A673 (cell line): ENCODE measurements around the gene ZBED3. TPM values are rescaled to one million over a fixed set of nuclear protein-coding genes. Genes with fewer than 3 reads are reported as not detected.
A peak's percentile ranks its signal among the peaks of the same experiment; 100 is the strongest.

ENCODE experiments used
- Bru-seq: library from RNA; stranded (reverse); fragments of 400-500 nt; gene quantifications from one replicate; lab custom pipeline; 2021; lab: Mats Ljungman, UMichigan
- BruChase-seq, 2 experiments: library from RNA; stranded (reverse); fragments of 400-500 nt; gene quantifications; one replicate each; lab custom pipeline; 2021; lab: Mats Ljungman, UMichigan
- BruUV-seq: library from RNA; stranded (reverse); fragments of 400-500 nt; replicated peaks from 2 replicates; lab custom pipeline; 2021; lab: Mats Ljungman, UMichigan
- CTCF ChIA-PET: fragments of 300-600 bp; sonication (Branson Sonifier 250); formaldehyde crosslinking; loops from one replicate; lab custom pipeline; 2022; ENCODE audit warnings: antibody characterized with exemption; lab: Charles Lee
- POLR2A ChIA-PET: fragments of 300-600 bp; sonication (Branson Sonifier 250); formaldehyde crosslinking; loops from one replicate; lab custom pipeline; 2022; ENCODE audit warnings: antibody characterized with exemption; ENCODE audit not compliant: low non-redundant PET; lab: Charles Lee
- DNase-seq: peaks from one replicate; pipeline ENCODE4 v3.0.0-alpha.2; 2015; ENCODE audit warnings: low spot score
- H3K27ac ChIP-seq: fragments of 200-600 bp; sonication (generic); 2 replicates; pipeline ENCODE4 v1.5.1; 2016; ENCODE audit warnings: mixed run types, low read depth, mild to moderate bottlenecking, mixed read lengths, antibody characterized with exemption, low read length; ENCODE audit not compliant: poor library complexity, severe bottlenecking
- H3K27me3 ChIP-seq: fragments of 200-600 bp; sonication (generic); replicated peaks from 2 replicates; pipeline ENCODE4 v1.6.1; 2017; ENCODE audit warnings: mixed run types, low read depth, mild to moderate bottlenecking, mixed read lengths, antibody characterized with exemption, low read length; ENCODE audit not compliant: insufficient read depth, poor library complexity
- H3K36me3 ChIP-seq: fragments of 200-600 bp; sonication (generic); 2 replicates; pipeline ENCODE4 v1.6.1; 2016; ENCODE audit warnings: mixed run types, mild to moderate bottlenecking, mixed read lengths, antibody characterized with exemption, low read length; ENCODE audit not compliant: insufficient read depth, poor library complexity, severe bottlenecking
- H3K4me1 ChIP-seq: fragments of 200-600 bp; sonication (generic); 2 replicates; pipeline ENCODE4 v1.6.1; 2017; ENCODE audit warnings: mixed run types, mild to moderate bottlenecking, mixed read lengths, antibody characterized with exemption, low read length; ENCODE audit not compliant: insufficient read depth, poor library complexity, severe bottlenecking
- H3K4me3 ChIP-seq: fragments of 200-600 bp; sonication (generic); 2 replicates; pipeline ENCODE4 v1.5.1; 2016; ENCODE audit warnings: low read depth, mixed run types, mild to moderate bottlenecking, mixed read lengths, low read length; ENCODE audit not compliant: poor library complexity, severe bottlenecking
- H3K9me3 ChIP-seq: fragments of 200-600 bp; sonication (generic); 2 replicates; pipeline ENCODE4 v1.6.1; 2016; ENCODE audit warnings: mixed run types, low read depth, mild to moderate bottlenecking, mixed read lengths, antibody characterized with exemption, low read length; ENCODE audit not compliant: poor library complexity, severe bottlenecking
- EZH2 ChIP-seq: fragments of 200-600 bp; sonication (generic); IDR thresholded peaks from 2 replicates; pipeline ENCODE4 v1.6.1; 2017; ENCODE audit warnings: borderline replicate concordance, low read depth, mild to moderate bottlenecking, mixed read lengths, antibody characterized with exemption, low read length; ENCODE audit not compliant: poor library complexity, severe bottlenecking
- intact Hi-C: fragments of 100-400 bp; cut with micrococcal nuclease; formaldehyde crosslinking; loops from one replicate; pipeline ENCODE4 v1.10.0; 2022; ENCODE audit not compliant: unreplicated experiment
- long read RNA-seq: library from polyadenylated mRNA; stranded (forward); transcript quantifications from one replicate; pipeline ENCODE4 v2.0.0, GENCODE V29; 2022
- total RNA-seq: library from RNA; stranded (reverse); gene quantifications from 2 replicates; pipeline ENCODE4 v1.2.3, GENCODE V29; 2021
- TF ChIP-seq, protein P1 (sequence below): fragments of 300-800, 200-600 bp; sonication (generic); conservative IDR thresholded peaks from 2 replicates; pipeline ENCODE4 v1.5.1; 2017; ENCODE audit warnings: low read depth, mild to moderate bottlenecking, antibody characterized with exemption, low read length, moderate library complexity, mixed read lengths

ZBED3 gene, protein sequence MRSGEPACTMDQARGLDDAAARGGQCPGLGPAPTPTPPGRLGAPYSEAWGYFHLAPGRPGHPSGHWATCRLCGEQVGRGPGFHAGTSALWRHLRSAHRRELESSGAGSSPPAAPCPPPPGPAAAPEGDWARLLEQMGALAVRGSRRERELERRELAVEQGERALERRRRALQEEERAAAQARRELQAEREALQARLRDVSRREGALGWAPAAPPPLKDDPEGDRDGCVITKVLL
- 9.9 and 10.4 TPM in 2 replicates for total RNA-seq
- percentile 74 among the genes with signal in this experiment for Bru-seq, nascent RNA
- percentile 78 among the genes with signal in this experiment for BruChase-seq, experiment 1, labeled RNA remaining after a 2-hour chase
- BruChase-seq, experiment 2, labeled RNA remaining after a 6-hour chase, result percentile 87 among the genes with signal in this experiment
- long read RNA-seq, full-length matches to known transcripts, result 6 of 12 reads
- long read RNA-seq, partial matches to known transcripts, result 0 of 12 reads
- long read RNA-seq, other reads (novel, unspliced or antisense), result 6 of 12 reads

DNA sequence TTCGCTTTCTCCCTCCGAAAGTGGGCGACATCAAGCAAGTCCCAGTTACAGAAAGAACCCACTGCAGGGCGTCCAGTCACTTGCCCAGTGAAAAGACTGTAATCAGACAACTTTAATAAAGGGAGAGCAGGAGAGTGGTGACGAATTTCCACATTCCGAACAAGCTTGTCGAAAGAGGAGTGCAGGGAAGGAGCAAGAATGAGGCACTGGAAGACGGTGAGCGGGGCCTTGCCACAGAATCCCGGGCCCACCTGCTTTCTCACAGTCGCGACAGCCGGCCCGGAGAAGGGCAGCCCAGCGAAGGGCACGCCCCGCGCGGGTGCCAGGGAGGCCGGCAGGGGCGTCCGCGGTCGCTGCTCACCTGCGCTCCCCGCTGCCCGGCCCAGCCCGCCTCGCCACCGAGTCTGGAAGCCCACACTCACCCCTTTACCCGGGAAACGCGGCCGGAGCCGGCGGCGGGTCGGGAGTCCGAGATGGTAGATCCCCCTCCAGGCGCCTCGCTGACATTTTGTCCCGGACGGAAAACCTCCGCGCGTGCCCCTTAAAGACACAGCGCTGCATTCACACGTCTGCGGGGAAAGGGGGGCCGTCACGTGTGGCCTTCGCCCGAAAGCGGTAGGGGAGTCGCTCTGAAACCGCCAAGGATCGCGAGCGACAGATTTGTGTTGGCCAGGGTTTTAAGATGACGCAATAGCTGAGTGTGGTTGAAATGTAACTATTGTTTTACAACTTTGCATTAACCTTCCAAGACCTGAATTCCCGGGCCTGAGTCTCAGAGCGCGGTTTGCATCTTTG lies at the start of gene ZBED3:
ZBED3 (minus strand) TSS at position 597 of the 795 bp plus-strand sequence. CDS start 9,407 bp downstream, outside the sequence.
- intact Hi-C loops, result no loop called here
- TF ChIP-seq EZH2, result no peak
- TF ChIP-seq, protein P1, sequence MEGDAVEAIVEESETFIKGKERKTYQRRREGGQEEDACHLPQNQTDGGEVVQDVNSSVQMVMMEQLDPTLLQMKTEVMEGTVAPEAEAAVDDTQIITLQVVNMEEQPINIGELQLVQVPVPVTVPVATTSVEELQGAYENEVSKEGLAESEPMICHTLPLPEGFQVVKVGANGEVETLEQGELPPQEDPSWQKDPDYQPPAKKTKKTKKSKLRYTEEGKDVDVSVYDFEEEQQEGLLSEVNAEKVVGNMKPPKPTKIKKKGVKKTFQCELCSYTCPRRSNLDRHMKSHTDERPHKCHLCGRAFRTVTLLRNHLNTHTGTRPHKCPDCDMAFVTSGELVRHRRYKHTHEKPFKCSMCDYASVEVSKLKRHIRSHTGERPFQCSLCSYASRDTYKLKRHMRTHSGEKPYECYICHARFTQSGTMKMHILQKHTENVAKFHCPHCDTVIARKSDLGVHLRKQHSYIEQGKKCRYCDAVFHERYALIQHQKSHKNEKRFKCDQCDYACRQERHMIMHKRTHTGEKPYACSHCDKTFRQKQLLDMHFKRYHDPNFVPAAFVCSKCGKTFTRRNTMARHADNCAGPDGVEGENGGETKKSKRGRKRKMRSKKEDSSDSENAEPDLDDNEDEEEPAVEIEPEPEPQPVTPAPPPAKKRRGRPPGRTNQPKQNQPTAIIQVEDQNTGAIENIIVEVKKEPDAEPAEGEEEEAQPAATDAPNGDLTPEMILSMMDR, result peak; percentile 51
- POLR2A ChIA-PET, result interaction anchor here (0.6 kb wide), 1 partner anchor 88 kb away, joined by 3 read pairs; no protein-coding TSS in a partner anchor

DNA sequence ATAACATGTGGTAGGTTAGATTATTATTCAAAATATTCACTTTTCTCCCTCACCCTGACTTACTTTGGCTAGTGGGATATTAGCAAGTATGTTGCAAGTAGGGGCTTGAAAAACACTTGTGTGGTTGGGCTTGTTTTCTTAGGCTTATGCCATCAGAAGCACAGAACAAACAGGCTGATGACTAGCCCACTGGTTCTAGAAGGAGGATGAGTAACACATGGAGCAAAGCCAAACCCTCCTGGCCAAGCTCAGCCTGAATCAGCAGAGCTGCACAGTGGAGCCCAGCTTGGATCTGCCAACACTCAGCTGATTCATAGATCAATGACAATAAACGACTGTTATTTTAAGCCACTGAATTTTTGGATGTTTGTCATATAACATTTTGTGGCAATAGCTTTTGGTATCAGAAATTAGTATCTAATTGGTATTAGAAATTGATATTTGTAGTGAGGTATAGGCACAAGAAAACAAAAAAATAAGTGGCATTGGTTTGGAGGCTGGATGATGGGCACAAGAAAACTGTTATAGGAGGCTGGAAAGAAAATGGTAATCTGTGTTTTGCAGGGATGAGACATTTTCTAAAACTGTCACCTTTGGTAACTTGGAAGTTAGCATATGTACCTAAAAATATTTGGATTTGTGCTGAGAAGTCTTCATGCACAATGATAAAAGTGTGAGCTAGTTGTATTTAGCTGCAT lies 46.1 kb upstream of the ZBED3 start:
- Histone ChIP-seq H3K36me3 (no peaks in the 10 kb centered on the region), H3K27me3 (no peaks in the 10 kb centered on the region), H3K27ac (no peak overlapping the region), H3K4me3 (no peak overlapping the region), H3K4me1 (no peaks in the 10 kb centered on the region), H3K9me3 (no peaks in the 10 kb centered on the region)
- ChIA-PET CTCF (no interaction called here), POLR2A (no interaction called here)
- TF ChIP-seq, protein P1, result no peak
- TF ChIP-seq EZH2, result no peak
- DNase-seq, result peak; percentile 50
- intact Hi-C loops, result no loop called here
- BruUV-seq, result no TSS peak

More for the DNA sequence above, at the start of gene ZBED3:
- CTCF ChIA-PET, result interaction anchor here (0.7 to 1.2 kb wide), 2 partner anchors 10 to 18 kb away, joined by 3 to 5 read pairs; no protein-coding TSS in a partner anchor
- Histone ChIP-seq H3K27ac (peak within 1 kb of the TSS; percentile 92), H3K4me1 (peaks cover 15% of the 10 kb centered on the region), H3K4me3 (peak within 1 kb of the TSS; percentile 64), H3K9me3 (no peaks in the 10 kb centered on the region), H3K36me3 (no peaks in the 10 kb centered on the region), H3K27me3 (no peaks in the 10 kb centered on the region)
- DNase-seq, result peak; percentile 94
- BruUV-seq, result TSS peak; percentile 71

DNA sequence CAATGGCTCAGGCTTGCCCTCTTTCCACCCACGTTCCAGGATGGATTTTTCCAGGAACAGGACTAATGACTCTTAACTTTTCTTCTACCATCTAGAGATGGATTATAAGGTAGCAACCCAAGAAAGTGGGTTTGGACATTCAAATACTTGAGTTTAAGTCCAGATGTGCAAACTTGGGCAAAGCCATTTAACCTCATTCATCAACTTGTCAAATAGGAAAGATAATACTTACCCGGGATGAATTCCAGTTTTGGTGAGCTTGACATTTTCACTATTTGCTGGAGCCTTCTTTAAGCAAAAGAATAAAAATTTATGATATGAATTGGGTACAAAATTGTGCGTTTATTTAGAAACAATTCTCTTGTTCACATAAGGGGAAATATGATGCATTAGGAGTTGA lies 44.3 kb upstream of the ZBED3 start:
- CTCF ChIA-PET, result no interaction called here

More for the DNA sequence above, 44.3 kb upstream of the ZBED3 start:
- intact Hi-C loops, result no loop called here
- BruUV-seq, result no TSS peak
- POLR2A ChIA-PET, result no interaction called here
- Histone ChIP-seq H3K36me3 (no peaks in the 10 kb centered on the region), H3K27me3 (no peaks in the 10 kb centered on the region), H3K4me3 (no peak overlapping the region), H3K27ac (no peak overlapping the region), H3K4me1 (no peaks in the 10 kb centered on the region), H3K9me3 (no peaks in the 10 kb centered on the region)
- no peak for TF ChIP-seq EZH2
- TF ChIP-seq, protein P1, result no peak
- no peak for DNase-seq
